ENCODE data around the gene TENM4.

Gene TENM4

DNA sequence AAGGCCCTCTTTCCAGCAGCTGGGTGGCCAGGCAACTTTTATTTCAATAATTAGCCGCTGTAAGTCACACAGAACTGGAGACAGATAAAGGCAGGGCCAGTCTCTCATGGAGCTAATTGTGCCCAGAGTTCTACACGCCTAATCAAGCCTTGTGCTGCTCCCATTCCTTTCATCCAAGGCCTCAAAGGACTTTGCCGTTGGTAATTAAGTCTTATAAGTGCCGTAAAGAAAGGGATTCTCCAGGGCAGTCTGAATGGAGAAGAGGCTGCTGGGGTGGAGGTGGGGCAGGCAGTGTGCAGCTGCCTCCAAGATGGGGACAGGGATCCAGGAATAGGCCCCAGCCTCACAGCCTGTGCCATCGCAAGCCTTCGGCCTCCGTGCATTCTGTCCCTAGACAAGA lies 357.9 kb downstream of the TENM4 start:
- H3K23ac ChIP-seq (ENCODE audit: low read depth, low read length, poor library complexity) = no peak overlapping the region
- H3K14ac ChIP-seq (ENCODE audit: low read length) = no peak overlapping the region
- H3K27ac ChIP-seq (replicated peaks; ENCODE audit: low read length) = peak overlapping the region; percentile 17
- no peaks in the 10 kb centered on the region for H3K9me3 ChIP-seq (replicated peaks in 1 of 2; ENCODE audit: control insufficient read depth in 2 of 2, insufficient read depth in 1 of 2, low read depth in 1 of 2, low read length in 2 of 2)
- H2BK5ac ChIP-seq (ENCODE audit: low read length) = no peak overlapping the region
- H3K4ac ChIP-seq (ENCODE audit: low read length) = no peak overlapping the region
- no CpG with 5 or more reads among the region's 7 CpGs for WGBS, 2 donors (ENCODE audit: extremely low coverage in 2 of 2, insufficient read length in 2 of 2, insufficient replicate concordance in 1 of 2)
- H2AK5ac ChIP-seq (ENCODE audit: low read depth, low read length) = no peak overlapping the region
- H3K4me1 ChIP-seq (ENCODE audit: control insufficient read depth in 2 of 2, insufficient read depth in 1 of 2, low read depth in 1 of 2, low read length in 2 of 2) = peaks cover 13 to 36% of the 10 kb centered on the region in 2 donors
- H3K9ac ChIP-seq (ENCODE audit: low read depth, low read length, poor library complexity) = no peak overlapping the region
- no peak overlapping the region for H4K8ac ChIP-seq (ENCODE audit: low read depth, low read length)
- no peak overlapping the region for H2BK120ac ChIP-seq (ENCODE audit: low read depth, low read length)
- peaks cover 0 to 2% (median 0%) of the 10 kb centered on the region in 3 experiments for H3K27me3 ChIP-seq (ENCODE audit: control insufficient read depth in 3 of 3, insufficient read depth in 3 of 3, low read depth in 1 of 3, low read length in 3 of 3)
- H3K4me2 ChIP-seq (ENCODE audit: insufficient read depth, low read length, poor library complexity, severe bottlenecking) = peak overlapping the region; percentile 44
- H3K18ac ChIP-seq (ENCODE audit: low read length) = no peak overlapping the region
- peak; percentile 69 for DNase-seq (ENCODE audit: low spot score)
- no peak overlapping the region for H2BK15ac ChIP-seq (ENCODE audit: low read length)
- H3K4me3 ChIP-seq (ENCODE audit: low read length in 2 of 2) = no peak overlapping the region
- no peak overlapping the region for H4K91ac ChIP-seq (ENCODE audit: low read depth, low read length, poor library complexity)
- H2AFZ ChIP-seq (ENCODE audit: low read length) = peak overlapping the region; percentile 7
- H3K79me1 ChIP-seq (ENCODE audit: low read depth, low read length) = no peaks in the 10 kb centered on the region
- no peaks in the 10 kb centered on the region for H3K36me3 ChIP-seq (replicated peaks in 1 of 2; ENCODE audit: control insufficient read depth in 2 of 2, insufficient read depth in 2 of 2, low read length in 2 of 2)
- H2BK12ac ChIP-seq (ENCODE audit: low read length) = no peak overlapping the region

DNA sequence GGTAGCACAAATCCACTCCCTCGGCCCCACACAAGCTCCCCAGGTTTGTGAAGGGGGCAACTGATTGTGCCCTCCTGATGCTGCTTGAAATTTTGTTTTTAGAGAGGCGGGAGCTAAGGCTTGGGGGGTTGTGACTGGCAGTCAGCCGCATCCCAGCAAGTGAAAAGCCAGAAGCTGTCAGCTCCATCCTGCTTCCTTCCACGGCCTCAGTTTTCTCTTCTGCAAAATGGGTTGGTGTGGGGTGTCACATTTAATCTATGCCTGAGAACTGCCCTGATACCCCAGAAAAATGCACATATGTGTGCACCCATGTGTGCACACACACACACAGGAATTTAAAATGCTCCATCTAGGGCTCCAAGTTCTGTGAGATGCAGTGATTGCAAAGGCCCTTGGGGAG lies 358.6 kb downstream of the TENM4 start:
- no peak overlapping the region for H3K9ac ChIP-seq (ENCODE audit: low read depth, low read length, poor library complexity)
- no peak overlapping the region for H3K23ac ChIP-seq (ENCODE audit: low read depth, low read length, poor library complexity)
- H4K8ac ChIP-seq (ENCODE audit: low read depth, low read length) = no peak overlapping the region
- no peak overlapping the region for H2BK5ac ChIP-seq (ENCODE audit: low read length)
- H2AFZ ChIP-seq (ENCODE audit: low read length) = no peak overlapping the region
- DNase-seq (ENCODE audit: low spot score) = no peak
- H2BK120ac ChIP-seq (ENCODE audit: low read depth, low read length) = no peak overlapping the region
- peaks cover 6 to 31% of the 10 kb centered on the region in 2 donors for H3K4me1 ChIP-seq (ENCODE audit: control insufficient read depth in 2 of 2, insufficient read depth in 1 of 2, low read depth in 1 of 2, low read length in 2 of 2)
- no peak overlapping the region for H2BK12ac ChIP-seq (ENCODE audit: low read length)
- H3K27me3 ChIP-seq (ENCODE audit: control insufficient read depth in 3 of 3, insufficient read depth in 3 of 3, low read depth in 1 of 3, low read length in 3 of 3) = peaks cover 0 to 2% (median 0%) of the 10 kb centered on the region in 3 experiments
- no peak overlapping the region for H3K4ac ChIP-seq (ENCODE audit: low read length)
- H3K4me2 ChIP-seq (ENCODE audit: insufficient read depth, low read length, poor library complexity, severe bottlenecking) = no peak overlapping the region
- no peak overlapping the region for H3K4me3 ChIP-seq (ENCODE audit: low read length in 2 of 2)
- H2BK15ac ChIP-seq (ENCODE audit: low read length) = no peak overlapping the region
- no peak overlapping the region for H3K18ac ChIP-seq (ENCODE audit: low read length)
- H3K27ac ChIP-seq (replicated peaks; ENCODE audit: low read length) = peak overlapping the region; percentile 17
- H3K9me3 ChIP-seq (replicated peaks in 1 of 2; ENCODE audit: control insufficient read depth in 2 of 2, insufficient read depth in 1 of 2, low read depth in 1 of 2, low read length in 2 of 2) = no peaks in the 10 kb centered on the region
- no peaks in the 10 kb centered on the region for H3K79me1 ChIP-seq (ENCODE audit: low read depth, low read length)
- no peaks in the 10 kb centered on the region for H3K36me3 ChIP-seq (replicated peaks in 1 of 2; ENCODE audit: control insufficient read depth in 2 of 2, insufficient read depth in 2 of 2, low read length in 2 of 2)
- no peak overlapping the region for H3K14ac ChIP-seq (ENCODE audit: low read length)
- H2AK5ac ChIP-seq (ENCODE audit: low read depth, low read length) = no peak overlapping the region
- no CpG with 5 or more reads among the region's 4 CpGs for WGBS, 2 donors (ENCODE audit: extremely low coverage in 2 of 2, insufficient read length in 2 of 2, insufficient replicate concordance in 1 of 2)
- no peak overlapping the region for H4K91ac ChIP-seq (ENCODE audit: low read depth, low read length, poor library complexity)

DNA sequence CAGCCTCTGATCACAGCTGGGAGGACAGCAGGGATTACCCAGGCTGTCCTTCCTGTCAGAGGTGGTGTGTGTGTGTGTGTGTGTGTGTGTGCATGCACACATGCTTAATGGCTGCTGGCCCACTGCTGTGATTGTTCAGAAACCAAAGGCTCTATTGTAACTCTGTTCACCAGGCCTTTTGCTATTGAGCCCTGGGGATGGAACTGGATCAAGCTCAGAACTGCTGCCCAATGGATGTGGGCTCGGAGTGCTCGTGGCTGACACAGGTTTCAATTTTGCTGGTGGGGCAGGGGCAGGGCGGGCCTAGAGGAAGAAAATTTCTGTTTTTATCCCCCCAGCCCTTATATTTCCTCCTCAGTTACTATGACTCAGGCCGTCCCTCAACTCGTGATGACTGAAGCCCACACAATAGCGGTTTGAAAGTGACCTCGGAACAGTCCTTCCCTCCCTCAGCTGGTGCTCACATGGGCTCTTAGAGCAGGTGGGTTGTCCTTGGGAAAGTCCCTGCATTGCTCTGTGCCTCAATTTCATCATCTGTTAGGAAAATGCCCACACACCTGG lies 359.3 kb downstream of the TENM4 start:
- no peak overlapping the region for H4K91ac ChIP-seq (ENCODE audit: low read depth, low read length, poor library complexity)
- no peak overlapping the region for H2BK15ac ChIP-seq (ENCODE audit: low read length)
- H3K14ac ChIP-seq (ENCODE audit: low read length) = no peak overlapping the region
- H3K4ac ChIP-seq (ENCODE audit: low read length) = no peak overlapping the region
- H3K18ac ChIP-seq (ENCODE audit: low read length) = no peak overlapping the region
- H4K8ac ChIP-seq (ENCODE audit: low read depth, low read length) = no peak overlapping the region
- H3K4me3 ChIP-seq (ENCODE audit: low read length in 2 of 2) = no peak overlapping the region
- H3K9ac ChIP-seq (ENCODE audit: low read depth, low read length, poor library complexity) = no peak overlapping the region
- no peaks in the 10 kb centered on the region for H3K36me3 ChIP-seq (replicated peaks in 1 of 2; ENCODE audit: control insufficient read depth in 2 of 2, insufficient read depth in 2 of 2, low read length in 2 of 2)
- H3K23ac ChIP-seq (ENCODE audit: low read depth, low read length, poor library complexity) = no peak overlapping the region
- WGBS, 2 donors (ENCODE audit: extremely low coverage in 2 of 2, insufficient read length in 2 of 2, insufficient replicate concordance in 1 of 2) = no CpG with 5 or more reads among the region's 7 CpGs
- no peak overlapping the region for H2AK5ac ChIP-seq (ENCODE audit: low read depth, low read length)
- H2BK120ac ChIP-seq (ENCODE audit: low read depth, low read length) = no peak overlapping the region
- H2AFZ ChIP-seq (ENCODE audit: low read length) = peak overlapping the region; percentile 44
- H3K4me1 ChIP-seq (ENCODE audit: control insufficient read depth in 2 of 2, insufficient read depth in 1 of 2, low read depth in 1 of 2, low read length in 2 of 2) = peaks cover 5 to 30% of the 10 kb centered on the region in 2 donors
- no peak for DNase-seq (ENCODE audit: low spot score)
- no peak overlapping the region for H3K4me2 ChIP-seq (ENCODE audit: insufficient read depth, low read length, poor library complexity, severe bottlenecking)
- no peak overlapping the region for H3K27ac ChIP-seq (replicated peaks; ENCODE audit: low read length)
- H3K27me3 ChIP-seq (ENCODE audit: control insufficient read depth in 3 of 3, insufficient read depth in 3 of 3, low read depth in 1 of 3, low read length in 3 of 3) = peaks cover 0 to 2% (median 0%) of the 10 kb centered on the region in 3 experiments
- H2BK5ac ChIP-seq (ENCODE audit: low read length) = no peak overlapping the region
- no peaks in the 10 kb centered on the region for H3K9me3 ChIP-seq (replicated peaks in 1 of 2; ENCODE audit: control insufficient read depth in 2 of 2, insufficient read depth in 1 of 2, low read depth in 1 of 2, low read length in 2 of 2)
- no peaks in the 10 kb centered on the region for H3K79me1 ChIP-seq (ENCODE audit: low read depth, low read length)
- no peak overlapping the region for H2BK12ac ChIP-seq (ENCODE audit: low read length)

DNA sequence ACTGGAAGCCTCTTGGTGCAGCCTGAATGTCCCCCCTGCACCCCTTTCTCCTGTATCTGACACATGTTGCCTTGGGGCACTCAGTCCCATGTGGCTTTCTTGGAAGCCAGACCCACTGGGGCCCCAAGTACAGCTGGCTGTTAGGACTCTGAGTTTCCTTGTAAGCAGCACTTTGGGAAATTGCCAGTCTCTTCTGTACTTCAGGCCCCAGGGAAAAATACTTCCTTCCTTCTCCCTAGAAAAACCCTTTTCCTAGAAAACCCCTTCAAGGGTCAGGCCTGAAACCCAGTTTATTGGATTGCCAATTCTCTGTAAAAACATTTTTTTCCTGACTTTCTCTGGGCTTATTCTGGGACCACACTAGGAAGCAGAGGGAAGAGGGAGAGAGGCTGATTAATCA lies 360.3 kb downstream of the TENM4 start:
- Histone ChIP-seq H2AK5ac (ENCODE audit: low read depth, low read length) (no peak overlapping the region), H2BK15ac (ENCODE audit: low read length) (no peak overlapping the region), H3K4me1 (ENCODE audit: control insufficient read depth in 2 of 2, insufficient read depth in 1 of 2, low read depth in 1 of 2, low read length in 2 of 2) (peaks cover 5 to 30% of the 10 kb centered on the region in 2 donors), H3K18ac (ENCODE audit: low read length) (peak overlapping the region; percentile 39), H3K79me1 (ENCODE audit: low read depth, low read length) (no peaks in the 10 kb centered on the region), H3K36me3 (replicated peaks in 1 of 2; ENCODE audit: control insufficient read depth in 2 of 2, insufficient read depth in 2 of 2, low read length in 2 of 2) (no peaks in the 10 kb centered on the region), H3K27ac (replicated peaks; ENCODE audit: low read length) (no peak overlapping the region), H4K91ac (ENCODE audit: low read depth, low read length, poor library complexity) (no peak overlapping the region), H3K14ac (ENCODE audit: low read length) (no peak overlapping the region), H2BK12ac (ENCODE audit: low read length) (no peak overlapping the region), H3K27me3 (ENCODE audit: control insufficient read depth in 3 of 3, insufficient read depth in 3 of 3, low read depth in 1 of 3, low read length in 3 of 3) (no peaks in the 10 kb centered on the region), H3K23ac (ENCODE audit: low read depth, low read length, poor library complexity) (no peak overlapping the region), H2BK5ac (ENCODE audit: low read length) (no peak overlapping the region), H3K4me2 (ENCODE audit: insufficient read depth, low read length, poor library complexity, severe bottlenecking) (no peak overlapping the region), H4K8ac (ENCODE audit: low read depth, low read length) (no peak overlapping the region), H3K9ac (ENCODE audit: low read depth, low read length, poor library complexity) (no peak overlapping the region), H3K9me3 (replicated peaks in 1 of 2; ENCODE audit: control insufficient read depth in 2 of 2, insufficient read depth in 1 of 2, low read depth in 1 of 2, low read length in 2 of 2) (no peaks in the 10 kb centered on the region), H3K4ac (ENCODE audit: low read length) (no peak overlapping the region), H2AFZ (ENCODE audit: low read length) (no peak overlapping the region), H2BK120ac (ENCODE audit: low read depth, low read length) (no peak overlapping the region), H3K4me3 (ENCODE audit: low read length in 2 of 2) (no peak overlapping the region)
- no peak for DNase-seq (ENCODE audit: low spot score)
